Mesendoderm (in vitro differentiated cells): ENCODE results near the gene SCFD2.

Source experiments
- DNase-seq: peaks from one replicate; pipeline ENCODE4 v3.0.0; 2013
- H2AK5ac ChIP-seq: 2 replicates; pipeline ENCODE4 v1.6.1; 2013; ENCODE audit warnings: low read length, inconsistent platforms
- H2BK120ac ChIP-seq: 2 replicates; pipeline ENCODE4 v1.6.1; 2013; ENCODE audit warnings: low read depth, mild to moderate bottlenecking, low read length, moderate library complexity, mixed read lengths
- H2BK15ac ChIP-seq: replicated peaks from 2 replicates; pipeline ENCODE4 v1.6.1; 2013; ENCODE audit warnings: low read depth, mild to moderate bottlenecking, moderate library complexity
- H2BK5ac ChIP-seq: 2 replicates; pipeline ENCODE4 v1.6.1; 2013; ENCODE audit warnings: low read length, inconsistent platforms
- H3K18ac ChIP-seq: 2 replicates; pipeline ENCODE4 v1.6.1; 2013; ENCODE audit warnings: mild to moderate bottlenecking, low read length, mixed read lengths
- H3K23ac ChIP-seq: one replicate; pipeline ENCODE4 v1.6.1; 2013; ENCODE audit warnings: low read length
- H3K27ac ChIP-seq: 2 replicates; pipeline ENCODE4 v1.5.1; 2013; ENCODE audit warnings: low read depth, mild to moderate bottlenecking, inconsistent platforms, low read length, moderate library complexity
- H3K27me3 ChIP-seq: 2 replicates; pipeline ENCODE4 v1.6.1; 2013; ENCODE audit warnings: low read length, control low read depth, mild to moderate bottlenecking, inconsistent platforms; ENCODE audit not compliant: insufficient read depth, poor library complexity
- H3K36me3 ChIP-seq: 2 replicates; pipeline ENCODE4 v1.6.1; 2013; ENCODE audit warnings: low read length, inconsistent platforms; ENCODE audit not compliant: control insufficient read depth, insufficient read depth
- H3K4ac ChIP-seq: one replicate; pipeline ENCODE4 v1.6.1; 2013; ENCODE audit warnings: low read depth, mild to moderate bottlenecking, low read length, moderate library complexity
- H3K4me1 ChIP-seq: 2 replicates; pipeline ENCODE4 v1.6.1; 2013; ENCODE audit warnings: low read depth, low read length, inconsistent platforms; ENCODE audit not compliant: control insufficient read depth
- H3K4me2 ChIP-seq: 2 replicates; pipeline ENCODE4 v1.6.1; 2013; ENCODE audit warnings: low read length
- H3K4me3 ChIP-seq: 2 replicates; pipeline ENCODE4 v1.5.1; 2013; ENCODE audit warnings: mild to moderate bottlenecking, low read length
- H3K56ac ChIP-seq: one replicate; pipeline ENCODE4 v1.6.1; 2013; ENCODE audit warnings: low read length
- H3K79me1 ChIP-seq: 2 replicates; pipeline ENCODE4 v1.6.1; 2013; ENCODE audit warnings: low read length, inconsistent platforms
- H3K79me2 ChIP-seq: 2 replicates; pipeline ENCODE4 v1.6.1; 2013; ENCODE audit warnings: mild to moderate bottlenecking, low read length; ENCODE audit not compliant: control insufficient read depth, insufficient read depth
- H3K9ac ChIP-seq: 2 replicates; pipeline ENCODE4 v1.6.1; 2013; ENCODE audit warnings: low read length, inconsistent platforms
- H4K5ac ChIP-seq: one replicate; pipeline ENCODE4 v1.6.1; 2013; ENCODE audit warnings: low read length
- H4K8ac ChIP-seq: one replicate; pipeline ENCODE4 v1.6.1; 2013; ENCODE audit warnings: low read depth, mild to moderate bottlenecking, control low read depth, low read length, moderate library complexity
- WGBS: extraction: QIAGEN DNeasy Blood & Tissue Kit; methylation state at CpG from one replicate; pipeline ENCODE4 v1.1.7; 2013; ENCODE audit warnings: low lambda C conversion rate, missing lambda C conversion rate; ENCODE audit not compliant: insufficient coverage; ENCODE audit errors: extremely low coverage; 5-methylcytosine and 5-hydroxymethylcytosine counted together

SCFD2 gene

DNA sequence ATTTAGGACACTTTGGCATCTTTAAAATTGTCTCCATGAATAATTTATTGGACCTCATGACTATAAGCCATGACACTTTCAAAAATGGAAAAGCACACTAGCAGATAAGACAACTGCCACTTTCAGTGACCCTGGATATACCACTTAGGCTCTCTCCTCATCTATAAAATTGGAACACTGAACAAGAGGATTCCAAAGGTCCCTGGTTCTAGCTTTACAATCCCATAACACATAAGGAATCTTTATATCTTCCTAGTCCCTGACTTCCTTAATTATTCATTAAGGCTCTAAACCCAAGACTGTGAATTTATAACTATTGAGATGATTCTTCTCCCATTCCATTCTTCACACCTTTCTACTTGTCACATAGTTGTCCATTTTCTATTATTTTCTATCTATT, 190.2 kb downstream of the SCFD2 start:
- Histone ChIP-seq H3K18ac (no peak overlapping the region), H3K23ac (no peak overlapping the region), H3K56ac (no peak overlapping the region), H3K79me2 (no peaks in the 10 kb centered on the region), H3K79me1 (no peaks in the 10 kb centered on the region), H3K36me3 (no peaks in the 10 kb centered on the region), H2BK5ac (no peak overlapping the region), H2BK120ac (no peak overlapping the region), H3K27me3 (no peaks in the 10 kb centered on the region), H2AK5ac (no peak overlapping the region), H3K4me3 (no peak overlapping the region), H4K5ac (no peak overlapping the region), H4K8ac (no peak overlapping the region), H3K4me2 (no peak overlapping the region), H3K27ac (no peak overlapping the region), H2BK15ac (no peak overlapping the region), H3K9ac (no peak overlapping the region), H3K4ac (no peak overlapping the region), H3K4me1 (no peaks in the 10 kb centered on the region)
- DNase-seq, result no peak

DNA sequence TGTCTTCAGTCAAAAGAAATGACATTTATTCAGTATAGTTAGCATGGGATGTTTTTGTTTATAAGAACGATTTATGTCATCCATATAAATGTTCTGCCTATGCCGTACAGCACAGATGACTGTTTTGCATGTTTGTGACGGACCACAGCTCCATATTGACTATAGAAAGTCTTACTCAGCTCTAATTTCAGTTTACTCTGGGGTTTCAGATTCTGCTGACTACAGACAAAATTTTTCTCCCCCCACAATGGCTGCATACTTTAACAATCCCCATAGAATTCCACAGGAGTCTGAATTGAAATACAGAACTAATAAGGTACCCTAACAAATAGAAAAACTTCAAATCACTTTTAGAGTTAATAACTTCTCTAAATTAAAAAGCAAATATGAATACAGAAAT, 191.0 kb downstream of the SCFD2 start:
- no peak for DNase-seq
- Histone ChIP-seq H3K56ac (no peak overlapping the region), H3K23ac (no peak overlapping the region), H4K8ac (no peak overlapping the region), H2AK5ac (no peak overlapping the region), H3K4me3 (no peak overlapping the region), H3K36me3 (no peaks in the 10 kb centered on the region), H3K27me3 (no peaks in the 10 kb centered on the region), H2BK5ac (no peak overlapping the region), H3K79me1 (no peaks in the 10 kb centered on the region), H3K4me1 (no peaks in the 10 kb centered on the region), H4K5ac (no peak overlapping the region), H3K18ac (no peak overlapping the region), H2BK120ac (no peak overlapping the region), H2BK15ac (no peak overlapping the region), H3K4me2 (no peak overlapping the region), H3K4ac (no peak overlapping the region), H3K9ac (no peak overlapping the region), H3K79me2 (no peaks in the 10 kb centered on the region), H3K27ac (no peak overlapping the region)
- WGBS, result no CpG with 5 or more reads among the region's 3 CpGs

DNA sequence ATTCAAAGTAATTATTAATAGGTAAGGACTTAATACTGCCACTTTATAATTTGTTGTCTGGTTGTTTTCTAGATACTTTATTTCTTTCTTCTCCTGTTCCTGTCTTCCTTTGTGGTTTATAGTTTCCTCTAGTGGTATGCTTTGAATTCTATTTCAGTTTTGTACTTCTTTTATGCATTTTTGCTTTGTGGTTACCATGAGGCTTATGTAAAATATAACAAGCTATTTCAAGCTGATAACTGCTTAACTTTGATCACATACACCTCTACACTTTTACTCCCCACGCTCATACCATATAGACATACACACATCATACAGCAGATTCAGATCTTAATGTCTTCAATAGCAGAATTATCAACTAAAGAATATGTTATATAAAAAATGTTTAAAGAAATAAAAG, 192.3 kb downstream of the SCFD2 start:
- no peak overlapping the region for H4K8ac ChIP-seq
- no peak overlapping the region for H4K5ac ChIP-seq
- no peak for DNase-seq
- H3K79me2 ChIP-seq, result no peaks in the 10 kb centered on the region
- no peaks in the 10 kb centered on the region for H3K36me3 ChIP-seq
- H3K56ac ChIP-seq, result no peak overlapping the region
- 100% methylated on average over 1 of the region's 1 CpG for WGBS
- H3K4me1 ChIP-seq, result no peaks in the 10 kb centered on the region
- no peak overlapping the region for H3K23ac ChIP-seq
- no peak overlapping the region for H3K4me2 ChIP-seq
- no peak overlapping the region for H2AK5ac ChIP-seq
- H3K4me3 ChIP-seq, result no peak overlapping the region
- no peak overlapping the region for H3K4ac ChIP-seq
- H3K18ac ChIP-seq, result no peak overlapping the region
- H2BK15ac ChIP-seq, result no peak overlapping the region
- H3K27me3 ChIP-seq, result no peaks in the 10 kb centered on the region
- H3K9ac ChIP-seq, result no peak overlapping the region
- H2BK5ac ChIP-seq, result no peak overlapping the region
- H3K79me1 ChIP-seq, result no peaks in the 10 kb centered on the region
- no peak overlapping the region for H2BK120ac ChIP-seq
- no peak overlapping the region for H3K27ac ChIP-seq

DNA sequence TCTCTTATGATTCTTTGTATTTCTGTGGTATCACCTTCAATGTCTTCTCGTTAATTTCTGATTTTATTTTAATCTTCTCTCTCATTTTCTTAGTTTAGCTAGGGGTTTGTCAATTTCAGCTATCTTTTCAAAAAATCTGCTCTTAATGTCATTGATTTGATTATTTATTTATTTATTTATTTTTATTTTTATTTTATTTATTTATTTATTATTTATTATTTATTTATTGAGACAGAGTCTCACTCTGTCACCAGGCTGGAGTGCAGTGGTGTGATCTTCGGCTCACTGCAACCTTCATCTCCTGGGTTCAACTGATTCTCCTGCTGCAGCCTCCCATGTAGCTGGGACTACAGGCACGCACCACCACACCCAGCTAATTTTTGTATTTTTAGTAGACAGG, 194.1 kb downstream of the SCFD2 start:
- H3K9ac ChIP-seq, result no peak overlapping the region
- H4K5ac ChIP-seq, result no peak overlapping the region
- H2BK15ac ChIP-seq, result no peak overlapping the region
- no peak overlapping the region for H2AK5ac ChIP-seq
- WGBS, result no CpG with 5 or more reads among the region's 3 CpGs
- no peaks in the 10 kb centered on the region for H3K36me3 ChIP-seq
- H2BK120ac ChIP-seq, result no peak overlapping the region
- H3K18ac ChIP-seq, result no peak overlapping the region
- H3K23ac ChIP-seq, result no peak overlapping the region
- no peak overlapping the region for H3K4ac ChIP-seq
- H3K79me2 ChIP-seq, result no peaks in the 10 kb centered on the region
- no peak overlapping the region for H2BK5ac ChIP-seq
- H3K4me3 ChIP-seq, result no peak overlapping the region
- H4K8ac ChIP-seq, result no peak overlapping the region
- no peaks in the 10 kb centered on the region for H3K27me3 ChIP-seq
- H3K4me1 ChIP-seq, result no peaks in the 10 kb centered on the region
- no peak overlapping the region for H3K27ac ChIP-seq
- H3K79me1 ChIP-seq, result no peaks in the 10 kb centered on the region
- DNase-seq, result no peak
- no peak overlapping the region for H3K56ac ChIP-seq
- no peak overlapping the region for H3K4me2 ChIP-seq

DNA sequence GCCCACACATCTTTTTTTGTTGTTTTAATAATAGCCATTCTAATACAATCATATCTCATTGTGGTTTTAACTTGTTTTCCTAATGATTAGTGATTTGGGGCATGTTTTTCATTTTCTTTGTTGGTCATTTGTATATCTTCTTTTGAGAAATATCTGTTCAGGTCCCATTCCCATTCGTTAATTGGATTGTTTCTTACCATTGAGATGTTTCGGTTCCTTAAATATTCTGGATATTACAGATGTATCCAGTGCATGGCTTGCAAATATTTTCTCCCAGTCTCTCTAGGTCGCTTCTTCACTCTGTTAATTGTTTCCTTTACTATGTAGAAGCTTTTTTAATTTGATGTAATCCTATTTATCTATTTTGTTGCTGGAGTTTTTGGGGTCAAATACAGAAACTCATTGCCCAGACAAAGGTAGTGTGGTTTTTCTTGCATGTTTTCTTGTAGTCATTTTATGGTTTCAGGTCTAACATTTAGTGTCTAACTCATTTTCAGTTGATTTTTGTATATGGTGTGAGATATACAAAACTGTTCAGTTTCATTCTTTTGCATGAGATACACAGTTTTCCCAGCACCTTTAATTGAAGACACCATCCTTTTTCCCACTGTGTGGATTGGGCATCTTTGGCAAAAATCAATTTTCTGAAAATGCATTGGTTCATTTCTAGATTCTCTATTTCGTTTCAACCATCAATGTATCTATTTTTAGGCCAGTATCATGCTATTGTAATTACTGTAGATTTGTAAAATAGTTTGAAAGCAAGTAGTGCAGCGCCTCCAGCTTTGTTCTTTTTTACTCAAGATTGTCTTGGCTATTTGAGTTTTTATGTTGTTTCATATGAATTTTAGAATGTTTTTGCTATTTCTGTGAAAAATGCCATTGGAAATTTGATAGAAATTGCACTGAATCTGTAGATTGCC, 195.9 kb downstream of the SCFD2 start:
- Histone ChIP-seq H2BK120ac (no peak overlapping the region), H2BK5ac (no peak overlapping the region), H3K9ac (no peak overlapping the region), H3K27me3 (no peaks in the 10 kb centered on the region), H3K18ac (no peak overlapping the region), H4K5ac (no peak overlapping the region), H3K4ac (no peak overlapping the region), H3K79me1 (no peaks in the 10 kb centered on the region), H4K8ac (no peak overlapping the region), H3K56ac (no peak overlapping the region), H2BK15ac (no peak overlapping the region), H3K79me2 (no peaks in the 10 kb centered on the region), H3K4me3 (no peak overlapping the region), H3K36me3 (no peaks in the 10 kb centered on the region), H3K27ac (no peak overlapping the region), H3K4me2 (no peak overlapping the region), H2AK5ac (no peak overlapping the region), H3K4me1 (no peaks in the 10 kb centered on the region), H3K23ac (no peak overlapping the region)
- no peak for DNase-seq
- WGBS, result no CpG with 5 or more reads among the region's 5 CpGs

DNA sequence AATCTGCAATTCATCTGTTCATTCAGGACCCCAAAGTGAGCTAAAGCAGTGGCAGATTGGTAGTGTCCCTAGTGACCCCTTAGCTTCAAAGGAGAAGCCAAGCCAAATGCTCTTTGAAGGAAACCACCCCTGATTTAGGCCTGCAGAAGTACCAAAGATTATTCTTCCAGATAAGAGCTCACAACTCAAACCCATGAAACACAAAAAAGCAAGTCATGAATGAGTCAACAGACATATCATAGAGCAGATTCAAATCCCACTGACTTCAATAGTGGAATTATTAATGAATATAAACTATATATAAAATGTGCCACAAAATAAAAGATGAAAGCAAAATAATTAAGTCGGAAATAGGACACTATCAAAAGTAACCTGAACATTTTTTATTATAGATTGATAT, 197.6 kb downstream of the SCFD2 start:
- no peak overlapping the region for H3K4ac ChIP-seq
- no peaks in the 10 kb centered on the region for H3K79me2 ChIP-seq
- no CpG with 5 or more reads among the region's 1 CpG for WGBS
- no peak overlapping the region for H3K4me2 ChIP-seq
- H3K79me1 ChIP-seq, result no peaks in the 10 kb centered on the region
- no peak overlapping the region for H2BK15ac ChIP-seq
- H3K9ac ChIP-seq, result no peak overlapping the region
- H3K4me1 ChIP-seq, result no peaks in the 10 kb centered on the region
- no peak overlapping the region for H3K56ac ChIP-seq
- no peak overlapping the region for H3K27ac ChIP-seq
- H3K18ac ChIP-seq, result no peak overlapping the region
- no peak overlapping the region for H4K5ac ChIP-seq
- no peaks in the 10 kb centered on the region for H3K36me3 ChIP-seq
- H2AK5ac ChIP-seq, result no peak overlapping the region
- no peak overlapping the region for H2BK5ac ChIP-seq
- no peak overlapping the region for H3K4me3 ChIP-seq
- no peaks in the 10 kb centered on the region for H3K27me3 ChIP-seq
- no peak overlapping the region for H3K23ac ChIP-seq
- DNase-seq, result no peak
- H4K8ac ChIP-seq, result no peak overlapping the region
- no peak overlapping the region for H2BK120ac ChIP-seq
